ENCODE measurements around the gene KCNT2. TPM values are rescaled to one million over a fixed set of nuclear protein-coding genes. Genes with fewer than 3 reads are reported as not detected.

The KCNT2 gene
- total and polyA plus RNA-seq, 7 donors, result 0.64 to 3.1 (median 1.8) TPM

DNA sequence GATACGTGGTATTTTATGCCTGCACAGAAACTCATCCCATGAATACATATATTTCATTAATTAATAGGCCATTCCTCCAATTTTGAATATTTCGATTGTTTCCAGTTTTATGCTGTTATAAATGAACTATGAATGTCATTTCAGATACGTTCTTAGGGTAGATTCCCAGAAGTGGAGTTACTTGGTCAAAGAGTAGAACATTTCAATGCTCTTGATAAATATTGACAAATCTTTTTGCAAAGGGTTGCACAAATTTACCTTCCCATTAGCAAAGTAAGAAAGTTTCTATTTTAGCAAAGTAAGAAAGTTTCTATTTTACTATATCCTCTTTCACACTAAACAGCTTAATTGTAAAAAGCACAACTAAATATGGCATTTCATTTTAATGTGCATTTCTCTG is 48.9 kb downstream of the KCNT2 start:
- H3K4me1 ChIP-seq, result no peaks in the 10 kb centered on the region
- TF ChIP-seq POLR2AphosphoS5 (IDR thresholded peaks at IDR 0.05), result no peak
- 49 to 74% methylated on average over 3 of the region's 3 CpGs for WGBS, 2 donors
- no peak for DNase-seq
- H3K27ac ChIP-seq, result no peak overlapping the region
- intact Hi-C loops (cut with DNase I), result no loop called here
- no peaks in the 10 kb centered on the region for H3K9me3 ChIP-seq
- no peak overlapping the region for H3K4me3 ChIP-seq
- no peaks in the 10 kb centered on the region for H3K27me3 ChIP-seq
- H3K36me3 ChIP-seq, result no peaks in the 10 kb centered on the region

DNA sequence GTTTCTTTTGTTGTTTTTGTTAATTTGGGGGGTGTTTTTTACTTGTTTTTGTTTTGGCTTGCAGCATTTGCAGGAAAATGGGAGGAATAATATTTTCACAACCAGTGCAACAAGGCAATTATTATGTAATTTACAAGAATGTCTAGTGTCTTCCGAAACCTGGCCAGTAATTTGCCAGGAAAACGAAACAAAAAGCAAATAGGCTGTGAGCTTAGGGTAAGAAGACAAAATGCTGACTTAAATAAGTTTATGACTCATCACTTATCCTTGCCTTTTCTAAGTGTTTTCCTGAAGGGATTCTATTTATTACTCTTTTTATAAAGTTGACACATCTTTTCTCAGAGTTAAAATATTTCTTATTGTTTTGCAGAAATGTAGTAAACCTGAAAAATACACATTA is 49.8 kb downstream of the KCNT2 start:
- no peak for DNase-seq
- H3K4me3 ChIP-seq, result peak overlapping the region in 3 of 4 donors; percentile 12 to 30 (median 29)
- intact Hi-C loops (cut with DNase I), result no loop called here
- H3K36me3 ChIP-seq, result no peaks in the 10 kb centered on the region
- H3K9me3 ChIP-seq, result no peaks in the 10 kb centered on the region
- TF ChIP-seq POLR2AphosphoS5 (IDR thresholded peaks at IDR 0.05) (peak in 1 of 4 donors; percentile 21), EP300 (IDR thresholded peaks at IDR 0.05) (no peak)
- WGBS, 2 donors, result 25 to 39% methylated on average over 2 of the region's 2 CpGs
- no peaks in the 10 kb centered on the region for H3K27me3 ChIP-seq
- H3K27ac ChIP-seq, result no peak overlapping the region
- H3K4me1 ChIP-seq, result no peaks in the 10 kb centered on the region

DNA sequence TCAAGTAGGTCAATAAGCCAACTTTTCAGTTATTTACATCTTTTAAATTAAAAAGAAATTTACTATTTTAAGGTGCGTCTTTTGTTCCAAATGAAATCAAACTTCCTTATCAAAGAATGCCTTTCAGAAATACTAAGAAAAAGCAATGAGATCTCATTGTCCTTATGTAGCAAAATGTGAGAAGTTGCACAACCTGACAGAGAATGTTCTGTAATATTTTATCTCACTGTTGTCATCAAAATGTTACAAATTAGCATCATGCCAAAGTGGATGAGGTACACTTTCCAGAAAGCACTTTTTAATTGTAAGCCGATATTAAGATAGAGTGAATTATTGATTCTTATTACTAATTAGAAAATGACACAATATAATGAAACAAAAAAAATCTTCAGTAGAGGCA is 50.4 kb downstream of the KCNT2 start:
- no peaks in the 10 kb centered on the region for H3K27me3 ChIP-seq
- no peak for DNase-seq
- intact Hi-C loops (cut with DNase I), result no loop called here
- H3K36me3 ChIP-seq, result no peaks in the 10 kb centered on the region
- 89 to 90% methylated on average over 2 of the region's 2 CpGs for WGBS, 2 donors
- H3K4me3 ChIP-seq, result peak overlapping the region in 1 of 4 donors; percentile 29
- H3K4me1 ChIP-seq, result no peaks in the 10 kb centered on the region
- no peaks in the 10 kb centered on the region for H3K9me3 ChIP-seq
- no peak overlapping the region for H3K27ac ChIP-seq
- no peak for TF ChIP-seq EP300 (IDR thresholded peaks at IDR 0.05)
- TF ChIP-seq, protein P1, sequence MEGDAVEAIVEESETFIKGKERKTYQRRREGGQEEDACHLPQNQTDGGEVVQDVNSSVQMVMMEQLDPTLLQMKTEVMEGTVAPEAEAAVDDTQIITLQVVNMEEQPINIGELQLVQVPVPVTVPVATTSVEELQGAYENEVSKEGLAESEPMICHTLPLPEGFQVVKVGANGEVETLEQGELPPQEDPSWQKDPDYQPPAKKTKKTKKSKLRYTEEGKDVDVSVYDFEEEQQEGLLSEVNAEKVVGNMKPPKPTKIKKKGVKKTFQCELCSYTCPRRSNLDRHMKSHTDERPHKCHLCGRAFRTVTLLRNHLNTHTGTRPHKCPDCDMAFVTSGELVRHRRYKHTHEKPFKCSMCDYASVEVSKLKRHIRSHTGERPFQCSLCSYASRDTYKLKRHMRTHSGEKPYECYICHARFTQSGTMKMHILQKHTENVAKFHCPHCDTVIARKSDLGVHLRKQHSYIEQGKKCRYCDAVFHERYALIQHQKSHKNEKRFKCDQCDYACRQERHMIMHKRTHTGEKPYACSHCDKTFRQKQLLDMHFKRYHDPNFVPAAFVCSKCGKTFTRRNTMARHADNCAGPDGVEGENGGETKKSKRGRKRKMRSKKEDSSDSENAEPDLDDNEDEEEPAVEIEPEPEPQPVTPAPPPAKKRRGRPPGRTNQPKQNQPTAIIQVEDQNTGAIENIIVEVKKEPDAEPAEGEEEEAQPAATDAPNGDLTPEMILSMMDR (IDR thresholded peaks at IDR 0.05), result no peak
- TF ChIP-seq POLR2A (IDR thresholded peaks at IDR 0.05), result no peak
- peak in 1 of 4 donors; percentile 7 for TF ChIP-seq POLR2AphosphoS5 (IDR thresholded peaks at IDR 0.05)

DNA sequence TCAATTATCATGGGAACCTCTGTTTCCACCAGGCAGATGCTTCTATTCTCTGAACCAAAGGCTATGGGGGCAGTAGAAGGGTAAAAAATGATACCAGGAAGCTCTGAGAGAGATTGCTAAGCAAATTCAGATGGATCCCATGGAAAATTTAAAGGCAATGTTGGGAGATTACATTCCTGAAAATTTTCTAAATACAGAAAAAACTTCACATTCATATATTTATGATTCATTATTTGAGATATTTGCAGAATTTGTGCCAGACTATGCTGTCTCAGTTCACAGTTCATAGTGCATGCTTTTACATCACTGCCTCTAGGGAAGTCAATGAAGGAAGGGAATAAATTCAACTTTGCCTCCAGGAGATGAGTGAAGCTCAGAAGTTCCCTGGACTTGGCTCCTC is 57.5 kb downstream of the KCNT2 start:
- TF ChIP-seq POLR2AphosphoS5 (IDR thresholded peaks at IDR 0.05) (no peak), POLR2A (IDR thresholded peaks at IDR 0.05) (no peak), EP300 (IDR thresholded peaks at IDR 0.05) (no peak)
- TF ChIP-seq, protein P1 (IDR thresholded peaks at IDR 0.05), result no peak
- H3K36me3 ChIP-seq, result no peaks in the 10 kb centered on the region
- H3K9me3 ChIP-seq, result no peaks in the 10 kb centered on the region
- intact Hi-C loops (cut with DNase I), result no loop called here
- DNase-seq, result no peak
- no peak overlapping the region for H3K4me3 ChIP-seq
- H3K27ac ChIP-seq, result no peak overlapping the region
- H3K27me3 ChIP-seq, result no peaks in the 10 kb centered on the region
- no peaks in the 10 kb centered on the region for H3K4me1 ChIP-seq

DNA sequence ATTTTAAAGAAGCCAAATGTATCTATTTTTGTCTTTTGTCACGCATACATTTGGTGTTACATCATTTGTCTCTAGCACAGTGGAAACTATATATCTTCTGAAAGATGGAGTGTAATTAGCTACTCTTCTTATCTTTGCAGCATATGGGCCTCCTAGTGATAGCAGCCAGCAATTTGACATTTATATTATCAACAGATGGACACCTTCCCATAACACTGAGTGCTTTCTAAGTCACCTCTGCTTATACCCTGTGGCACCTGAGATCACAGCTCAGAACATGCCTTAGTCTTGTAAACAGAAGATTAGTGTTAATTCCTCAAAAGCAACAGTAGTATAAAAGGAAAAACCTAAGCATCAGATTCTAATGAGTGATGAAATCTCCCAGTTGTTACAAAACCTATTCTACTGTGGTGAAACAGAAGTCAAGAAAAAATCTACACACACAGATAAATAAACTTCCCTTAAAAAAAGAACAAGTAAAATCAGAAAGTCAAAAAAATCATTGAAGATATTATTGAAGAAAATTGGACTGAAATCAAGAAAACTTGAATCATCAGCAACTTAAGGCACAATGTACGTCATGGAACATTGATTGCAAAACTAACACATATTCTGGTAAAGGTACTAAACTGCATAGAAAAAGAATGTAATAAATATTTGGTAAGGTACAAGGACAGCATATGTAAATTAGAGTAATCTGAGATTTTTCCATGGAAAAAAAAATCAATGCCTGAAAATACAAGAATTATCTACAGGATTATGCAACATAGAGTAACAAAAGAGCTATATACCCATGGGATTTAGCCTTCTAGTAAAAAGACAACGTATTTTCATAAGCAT is 61.7 kb downstream of the KCNT2 start:
- intact Hi-C loops (cut with DNase I), result no loop called here
- TF ChIP-seq, protein P1 (IDR thresholded peaks at IDR 0.05), result no peak
- no peak for TF ChIP-seq POLR2AphosphoS5 (IDR thresholded peaks at IDR 0.05)
- TF ChIP-seq EP300 (IDR thresholded peaks at IDR 0.05), result no peak
- TF ChIP-seq POLR2A (IDR thresholded peaks at IDR 0.05), result no peak
- H3K27ac ChIP-seq, result peak overlapping the region in 1 of 4 donors; percentile 43
- no peaks in the 10 kb centered on the region for H3K36me3 ChIP-seq
- H3K9me3 ChIP-seq, result no peaks in the 10 kb centered on the region
- no peaks in the 10 kb centered on the region for H3K27me3 ChIP-seq
- no peak for DNase-seq
- 65 to 79% methylated on average over 3 of the region's 3 CpGs for WGBS, 2 donors
- H3K4me1 ChIP-seq, result no peaks in the 10 kb centered on the region
- H3K4me3 ChIP-seq, result no peak overlapping the region

All from sigmoid colon (tissue), 7 donors.